HG02938 (cell line): ENCODE data around the gene TMSB10.
A peak's percentile ranks its signal among the peaks of the same experiment; 100 is the strongest.
"Not testable (repeated sequence)": the region's sequence is repeated elsewhere in the genome, so short reads cannot be mapped to it uniquely, and the experiment has no call there.

Experiments used
- ATAC-seq: cut with Tn5 transposase; IDR thresholded peaks from one replicate; pipeline ENCODE4 v1.9.1; 2021; ENCODE audit warnings: mild to moderate bottlenecking, moderate library complexity; ENCODE audit not compliant: unreplicated experiment

Gene TMSB10

DNA sequence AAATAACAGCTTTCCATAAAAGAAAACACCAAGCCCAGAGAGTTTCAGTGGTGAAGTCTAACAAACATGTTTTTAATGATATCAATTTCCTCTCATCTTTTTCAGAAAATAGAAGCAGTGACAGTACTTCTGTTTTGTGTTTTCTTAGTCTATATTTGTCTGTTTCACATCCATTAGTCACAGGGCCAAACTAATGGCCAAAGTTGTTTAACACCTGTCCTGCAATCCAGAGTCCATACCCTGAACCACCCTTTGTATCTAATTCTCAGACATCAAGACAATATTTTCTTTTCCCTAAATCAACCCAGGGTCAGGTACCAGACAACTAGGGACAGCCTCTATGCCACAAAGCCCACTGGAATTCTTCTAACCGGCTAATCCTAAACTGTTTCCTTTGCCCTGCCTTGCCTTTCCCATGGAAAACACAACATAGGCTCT, 25.9 kb downstream of the TMSB10 start:
- peak; percentile 61 for ATAC-seq

DNA sequence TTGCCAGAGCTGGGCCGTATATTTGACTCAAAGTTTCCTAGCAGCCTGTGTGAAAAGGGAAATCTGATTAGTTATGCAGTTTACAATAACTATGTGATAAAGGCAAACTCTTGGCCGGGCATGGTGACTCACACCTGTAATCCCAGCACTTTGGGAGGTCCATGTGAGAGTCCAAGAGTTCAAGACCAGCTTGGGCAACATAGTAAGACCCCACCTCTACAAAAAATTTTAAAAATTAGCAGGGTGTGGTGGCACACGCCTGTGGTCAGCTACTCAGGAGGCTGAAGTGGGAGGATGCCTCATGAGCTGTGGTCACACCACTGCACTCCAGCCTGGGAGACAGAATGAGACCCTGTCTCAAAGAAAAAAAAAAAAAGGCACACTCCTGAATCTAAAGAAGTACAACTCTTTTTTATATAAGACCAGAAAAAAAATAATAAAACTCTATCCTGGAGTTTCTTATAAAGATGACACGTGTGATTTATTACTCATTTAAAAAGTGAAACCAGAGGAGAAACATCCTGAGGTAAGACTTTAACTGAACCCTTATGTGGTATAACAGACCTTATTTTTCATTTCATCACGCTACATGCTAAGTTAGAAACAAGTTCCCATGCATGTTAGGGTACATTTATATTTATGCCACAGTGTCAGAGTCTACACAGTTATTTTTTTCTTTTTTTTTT, 32.9 kb downstream of the TMSB10 start:
- peak; percentile 40 for ATAC-seq

DNA sequence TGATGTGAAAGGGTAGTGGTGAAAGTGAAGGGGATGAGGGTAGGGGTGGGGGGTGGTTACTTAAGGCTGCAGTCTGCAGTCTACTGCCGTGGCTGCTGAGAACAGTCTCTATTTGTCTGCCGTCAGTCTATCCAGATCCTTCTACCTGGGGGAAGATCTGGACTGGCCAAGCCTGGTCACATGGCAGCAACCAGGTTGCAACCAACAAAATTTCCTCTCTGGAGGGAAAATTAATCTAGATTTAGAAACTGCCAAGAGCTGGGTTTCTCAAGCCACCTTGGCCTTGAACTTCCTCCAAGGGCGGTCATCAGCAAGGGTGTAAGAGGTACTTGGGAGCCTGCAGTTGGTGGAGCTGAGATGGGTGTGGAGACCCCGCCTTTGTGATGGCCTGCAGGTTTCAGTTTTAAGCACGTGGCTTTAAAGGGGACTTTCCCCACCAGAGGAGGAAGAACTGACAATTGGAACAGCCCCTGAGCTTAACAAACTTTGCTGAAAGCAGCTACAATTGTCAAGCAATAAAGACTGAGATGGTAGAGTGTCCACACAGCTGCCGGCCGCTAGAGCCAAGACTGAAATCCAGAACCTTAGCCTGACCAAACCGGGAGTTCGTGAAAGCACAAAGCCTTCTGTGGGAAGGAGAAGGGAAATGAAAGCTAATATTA, 34.1 kb downstream of the TMSB10 start:
- ATAC-seq: peak; percentile 74

DNA sequence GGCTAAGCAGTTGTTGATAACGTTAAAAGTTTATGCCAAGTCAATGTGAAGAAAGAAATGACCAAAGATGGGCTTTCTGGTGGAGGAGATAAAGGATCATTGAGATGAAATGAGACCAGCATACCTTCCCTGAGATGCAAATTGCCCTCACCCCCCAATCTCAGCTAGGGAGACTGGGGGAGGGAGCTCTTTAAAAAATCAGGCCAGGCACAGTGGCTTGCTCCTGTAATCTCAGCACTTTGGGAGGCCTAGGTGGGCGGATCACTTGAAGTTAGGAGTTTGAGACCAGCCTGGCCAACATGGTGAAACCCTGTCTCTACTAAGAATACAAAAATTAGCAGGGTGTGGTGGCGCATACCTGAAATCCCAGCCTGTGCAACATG, 34.6 kb downstream of the TMSB10 start:
- peak; percentile 2 for ATAC-seq

DNA sequence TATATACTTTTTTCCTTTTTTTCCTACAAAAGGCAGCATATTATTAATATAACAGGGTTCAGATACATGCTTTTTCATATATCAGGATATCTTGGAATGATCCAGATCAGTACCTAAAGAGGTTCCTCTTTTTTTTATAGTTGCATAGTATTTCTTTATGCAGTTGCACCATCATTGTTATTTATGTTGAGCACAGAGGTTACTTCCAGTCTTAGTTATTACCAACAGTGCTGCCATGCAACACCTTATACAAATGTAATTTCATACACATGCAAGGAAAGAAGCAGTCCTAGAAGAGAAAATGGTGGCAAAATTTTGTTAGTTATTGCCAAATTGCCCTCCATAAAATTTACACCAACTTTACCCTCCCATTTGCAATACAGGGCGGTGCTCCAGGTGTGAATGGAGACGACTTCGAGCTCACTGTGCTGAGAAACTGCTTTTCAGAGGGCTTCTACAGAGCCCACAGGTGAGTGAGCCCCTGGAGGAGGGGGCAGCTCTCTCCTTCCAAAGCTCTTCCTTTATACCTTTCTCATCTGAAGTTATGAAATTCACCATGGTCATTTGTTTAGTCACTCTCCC, 35.5 kb downstream of the TMSB10 start:
- ATAC-seq: no peak

DNA sequence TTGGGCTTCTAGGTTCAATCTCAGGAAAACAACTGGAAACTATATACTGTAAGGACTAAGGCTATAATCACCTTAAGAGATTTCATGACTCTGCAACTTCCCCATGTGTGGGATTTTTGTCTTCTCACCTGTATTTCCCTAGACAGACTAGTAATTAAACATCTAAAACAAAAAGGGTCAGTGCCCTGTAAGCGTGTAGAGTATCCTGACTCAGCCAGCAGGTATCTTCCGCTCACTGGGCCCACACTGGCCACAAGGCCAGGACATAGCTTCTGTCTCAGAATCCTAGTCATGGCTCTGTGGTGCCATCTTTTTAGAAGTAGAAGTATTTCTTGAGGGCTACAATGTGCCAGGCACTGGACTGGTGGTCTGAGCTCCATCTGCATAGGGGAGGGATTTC, 36.7 kb downstream of the TMSB10 start:
- no peak for ATAC-seq

DNA sequence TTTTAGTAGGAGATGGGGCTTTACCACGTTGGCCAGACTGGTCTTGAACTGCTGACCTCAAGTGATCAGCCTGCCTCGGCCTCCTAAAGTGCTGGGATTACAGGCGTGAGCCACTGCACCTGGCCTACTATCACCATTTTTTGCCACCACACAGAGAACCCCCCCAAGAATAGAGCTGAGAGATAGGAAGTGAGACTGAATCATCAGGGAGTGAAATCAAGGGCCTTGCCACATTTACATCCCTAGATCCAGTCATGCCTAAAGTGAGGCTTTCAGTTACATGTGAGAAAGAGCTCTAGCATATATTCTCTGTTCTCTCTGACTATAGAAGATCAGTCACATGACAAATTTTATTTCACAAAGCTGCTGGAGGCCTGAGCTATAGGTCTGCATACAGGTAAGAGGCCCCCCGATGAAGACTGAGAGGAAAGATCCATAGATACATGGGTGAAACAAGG, 37.5 kb downstream of the TMSB10 start:
- ATAC-seq: peak; percentile 29

DNA sequence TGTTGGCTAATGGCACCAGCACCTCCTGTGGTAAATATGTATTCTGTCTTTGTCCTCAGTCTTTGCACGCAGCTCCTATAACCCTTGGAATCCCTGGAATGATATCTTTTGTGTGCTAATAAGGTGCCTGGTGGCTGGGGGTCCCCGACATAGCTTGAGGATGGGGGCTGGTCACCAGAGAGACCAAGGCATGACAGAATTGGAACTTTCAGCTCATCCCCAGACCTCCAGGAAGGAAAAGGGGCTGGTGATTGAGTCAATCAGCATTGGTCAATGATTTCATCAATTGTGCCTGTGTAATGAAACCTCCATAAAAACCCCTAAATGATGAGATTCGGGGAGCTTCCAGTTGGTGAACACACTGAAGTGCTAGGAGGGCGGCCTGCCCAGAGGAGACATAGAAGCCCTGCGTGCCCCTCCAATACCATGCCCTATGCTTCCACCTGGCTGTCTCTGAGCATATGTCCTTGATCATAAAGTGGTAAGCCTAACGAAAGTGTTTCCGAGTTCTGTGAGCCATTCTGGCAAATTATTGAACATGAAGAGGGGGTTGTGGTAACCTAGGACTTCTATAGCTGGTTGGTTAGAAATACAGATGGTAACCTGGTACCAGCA, 38.9 kb downstream of the TMSB10 start:
- no peak for ATAC-seq

DNA sequence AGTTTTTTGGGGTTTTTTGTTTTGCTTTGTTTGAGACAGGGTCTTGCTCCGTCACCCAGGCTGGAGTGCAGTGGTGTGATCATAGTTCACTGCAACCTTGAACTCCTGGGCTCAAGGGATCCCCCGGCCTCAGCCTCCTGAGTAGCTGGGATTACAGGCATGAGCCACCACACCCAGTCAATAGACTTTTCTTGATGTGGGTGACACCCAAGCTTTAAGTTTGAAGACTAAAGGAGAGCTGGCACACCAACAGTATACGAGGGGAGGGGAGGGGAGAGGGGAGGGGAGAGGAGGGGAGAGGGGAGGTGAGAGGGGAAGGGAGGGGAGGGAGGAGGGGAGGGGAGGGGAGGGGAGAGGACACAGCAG, 40.4 kb downstream of the TMSB10 start:
- not testable (repeated sequence) for ATAC-seq

DNA sequence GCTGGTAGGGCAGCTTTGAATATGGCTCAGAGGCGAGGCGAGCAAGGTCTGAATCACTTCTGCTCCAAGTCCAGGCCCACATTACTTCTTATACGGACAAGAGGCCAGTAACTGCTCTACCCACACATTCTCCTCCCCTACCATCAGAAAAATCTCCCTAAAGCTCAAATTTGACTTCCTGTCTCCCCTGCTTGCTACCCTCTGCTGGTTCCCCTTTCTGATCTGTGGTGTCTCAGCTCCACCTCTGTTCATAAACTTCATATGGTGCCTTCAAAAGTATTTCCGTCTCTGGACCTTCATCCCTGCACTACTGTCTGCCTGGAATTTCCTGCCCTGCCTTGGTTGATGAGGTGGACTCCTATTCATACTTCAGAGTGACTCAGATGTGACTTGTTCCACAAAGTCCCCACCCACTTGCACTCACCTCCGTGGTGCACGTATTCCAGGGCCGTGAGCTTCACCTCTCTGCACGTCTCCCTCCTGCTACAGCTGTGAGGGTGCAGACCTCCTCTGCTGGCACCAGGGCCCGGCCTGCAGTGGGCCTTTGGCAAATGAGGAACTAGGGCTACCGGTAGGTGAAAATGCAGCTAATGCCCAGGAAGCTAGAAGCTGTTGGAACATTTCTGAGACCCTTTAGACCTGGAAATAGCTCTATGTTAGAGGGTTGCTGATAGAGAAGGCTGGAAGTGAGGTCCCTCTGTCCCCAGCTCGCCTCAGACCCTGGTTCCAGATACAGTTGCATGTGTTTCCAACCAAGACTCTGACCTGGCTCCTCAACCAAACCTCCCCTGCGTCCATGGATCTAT, 41.0 kb downstream of the TMSB10 start:
- peak; percentile 72 for ATAC-seq

DNA sequence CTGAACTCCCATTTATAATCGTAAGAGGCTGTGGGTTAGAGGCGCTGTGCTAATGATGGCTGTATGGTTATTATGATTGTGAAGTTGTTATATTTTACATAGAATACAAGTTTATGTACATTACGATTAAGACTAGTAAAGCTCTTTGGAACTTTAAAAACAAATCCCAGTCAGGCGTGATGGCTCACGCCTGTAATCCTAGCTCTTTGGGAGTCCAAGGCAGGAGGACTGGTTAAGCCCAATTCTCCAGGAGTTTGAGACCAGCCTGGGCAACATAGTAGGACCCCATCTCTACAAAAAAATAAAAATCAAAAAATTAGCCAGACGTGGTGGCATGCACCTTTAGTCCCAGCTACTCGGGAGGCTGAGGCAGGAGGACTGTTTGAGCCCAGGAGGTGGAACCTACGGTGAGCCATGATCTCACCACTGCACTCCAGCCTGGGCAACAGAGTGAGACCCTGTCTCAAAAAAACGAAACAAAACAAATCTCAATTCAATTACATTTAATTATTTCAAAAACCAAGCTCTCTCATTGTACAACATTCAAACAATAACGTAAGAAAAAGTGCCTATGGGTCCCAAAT, 41.6 kb downstream of the TMSB10 start:
- no peak for ATAC-seq

DNA sequence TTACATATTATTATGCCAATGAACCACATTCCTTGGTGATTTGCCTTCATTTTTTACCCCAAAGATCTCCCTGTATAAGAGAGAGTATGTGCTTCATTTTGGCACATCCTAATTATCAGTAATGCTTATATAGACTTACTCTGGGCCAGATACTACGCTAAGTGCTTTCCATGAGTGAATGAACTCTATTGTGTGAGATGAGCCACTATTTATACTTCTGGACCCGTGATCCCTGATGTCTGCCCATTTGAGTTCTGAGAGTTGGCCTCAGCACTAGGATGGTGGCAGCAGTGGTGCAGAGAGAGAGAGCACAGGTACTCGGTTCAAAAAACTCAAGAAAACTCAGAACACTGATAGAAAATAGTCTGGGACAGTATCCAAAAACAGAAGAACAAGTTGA, 48.1 kb downstream of the TMSB10 start:
- no peak for ATAC-seq

DNA sequence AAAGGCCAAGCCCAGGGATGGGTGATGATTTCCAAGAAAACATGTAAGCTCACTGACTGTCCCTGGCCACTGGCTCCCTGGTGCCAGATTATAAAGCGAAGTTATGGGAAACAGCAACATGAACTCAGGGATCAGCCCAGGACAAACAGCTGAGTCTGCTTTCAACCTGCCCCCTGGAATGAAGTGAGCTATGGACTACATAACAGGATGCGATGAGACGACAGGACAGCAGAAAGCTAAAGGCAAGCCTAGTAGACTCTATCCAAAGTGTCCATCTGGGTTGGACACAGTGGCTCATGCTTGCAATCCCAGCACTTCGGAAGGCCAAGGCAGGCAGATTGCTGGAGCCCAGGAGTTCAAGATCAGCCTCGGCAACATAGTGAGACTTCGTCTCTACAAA, 48.9 kb downstream of the TMSB10 start:
- ATAC-seq: no peak
